ENCODE results near the gene CHKA.

The CHKA gene

GRCh38 chr11:68136866-68137265 is 15.7 kb upstream of the CHKA start:
- H3K27me3 Mint-ChIP-seq (ENCODE audit: low read depth): peaks cover 11% of the 10 kb centered on the region
- no peak overlapping the region for H3K4me3 Mint-ChIP-seq
- H3K27ac Mint-ChIP-seq: no peak overlapping the region
- H3K4me1 Mint-ChIP-seq: peaks cover 15% of the 10 kb centered on the region
- peaks cover 32% of the 10 kb centered on the region for H3K9me3 Mint-ChIP-seq
- peaks cover 23% of the 10 kb centered on the region for H3K36me3 Mint-ChIP-seq (ENCODE audit: low read depth)
- no peak for TF ChIP-seq CTCF (IDR thresholded peaks at IDR 0.05; ENCODE audit: unreplicated experiment in 3 of 3)

GRCh38 chr11:68135161-68135560 is 14.0 kb upstream of the CHKA start:
- H3K36me3 Mint-ChIP-seq (ENCODE audit: low read depth): peaks cover 24% of the 10 kb centered on the region
- no peak overlapping the region for H3K4me3 Mint-ChIP-seq
- no peak overlapping the region for H3K27ac Mint-ChIP-seq
- H3K4me1 Mint-ChIP-seq: peaks cover 11% of the 10 kb centered on the region
- H3K9me3 Mint-ChIP-seq: peaks cover 36% of the 10 kb centered on the region
- H3K27me3 Mint-ChIP-seq (ENCODE audit: low read depth): peaks cover 7% of the 10 kb centered on the region
- TF ChIP-seq CTCF (IDR thresholded peaks at IDR 0.05; ENCODE audit: unreplicated experiment in 3 of 3): no peak

GRCh38 chr11:68133761-68134160 is 12.6 kb upstream of the CHKA start:
- Mint-ChIP-seq H3K4me1 (peaks cover 21% of the 10 kb centered on the region), H3K4me3 (no peak overlapping the region), H3K36me3 (ENCODE audit: low read depth) (peaks cover 24% of the 10 kb centered on the region), H3K9me3 (peaks cover 42% of the 10 kb centered on the region), H3K27me3 (ENCODE audit: low read depth) (peaks cover 9% of the 10 kb centered on the region), H3K27ac (no peak overlapping the region)
- TF ChIP-seq CTCF (IDR thresholded peaks at IDR 0.05; ENCODE audit: unreplicated experiment in 3 of 3): no peak

- Mint-ChIP-seq H3K4me3 (peak overlapping the region in 2 of 3 experiments; percentile 62 to 81), H3K36me3 (ENCODE audit: low read depth) (peaks cover 20% of the 10 kb centered on the region), H3K27me3 (ENCODE audit: low read depth) (peaks cover 7% of the 10 kb centered on the region), H3K27ac (peak overlapping the region in 2 of 3 experiments; percentile 14 to 23), H3K4me1 (peaks cover 10% of the 10 kb centered on the region), H3K9me3 (peaks cover 32% of the 10 kb centered on the region)
- TF ChIP-seq CTCF (IDR thresholded peaks at IDR 0.05; ENCODE audit: unreplicated experiment in 3 of 3): no peak
Measured at GRCh38 chr11:68130121-68130520, 8.9 kb upstream of the CHKA start.

- peaks cover 22% of the 10 kb centered on the region for H3K9me3 Mint-ChIP-seq
- H3K27me3 Mint-ChIP-seq (ENCODE audit: low read depth): peaks cover 7% of the 10 kb centered on the region
- H3K4me3 Mint-ChIP-seq: peak overlapping the region; percentile 62 to 81 (median 79)
- no peak for TF ChIP-seq CTCF (IDR thresholded peaks at IDR 0.05; ENCODE audit: unreplicated experiment in 3 of 3)
- peaks cover 10% of the 10 kb centered on the region for H3K36me3 Mint-ChIP-seq (ENCODE audit: low read depth)
- peak overlapping the region; percentile 14 to 68 (median 23) for H3K27ac Mint-ChIP-seq
- peaks cover 10% of the 10 kb centered on the region for H3K4me1 Mint-ChIP-seq
Measured at GRCh38 chr11:68128682-68129327, 7.6 kb upstream of the CHKA start.

Measured in nephron (organoid).